ENCODE results near the gene SYT17.

The SYT17 gene

GRCh38 chr16:19219836-19220235 is 51.8 kb downstream of the SYT17 start:
- TF ChIP-seq YY1 (IDR thresholded peaks at IDR 0.05; ENCODE audit: low read depth) = no peak

DNA sequence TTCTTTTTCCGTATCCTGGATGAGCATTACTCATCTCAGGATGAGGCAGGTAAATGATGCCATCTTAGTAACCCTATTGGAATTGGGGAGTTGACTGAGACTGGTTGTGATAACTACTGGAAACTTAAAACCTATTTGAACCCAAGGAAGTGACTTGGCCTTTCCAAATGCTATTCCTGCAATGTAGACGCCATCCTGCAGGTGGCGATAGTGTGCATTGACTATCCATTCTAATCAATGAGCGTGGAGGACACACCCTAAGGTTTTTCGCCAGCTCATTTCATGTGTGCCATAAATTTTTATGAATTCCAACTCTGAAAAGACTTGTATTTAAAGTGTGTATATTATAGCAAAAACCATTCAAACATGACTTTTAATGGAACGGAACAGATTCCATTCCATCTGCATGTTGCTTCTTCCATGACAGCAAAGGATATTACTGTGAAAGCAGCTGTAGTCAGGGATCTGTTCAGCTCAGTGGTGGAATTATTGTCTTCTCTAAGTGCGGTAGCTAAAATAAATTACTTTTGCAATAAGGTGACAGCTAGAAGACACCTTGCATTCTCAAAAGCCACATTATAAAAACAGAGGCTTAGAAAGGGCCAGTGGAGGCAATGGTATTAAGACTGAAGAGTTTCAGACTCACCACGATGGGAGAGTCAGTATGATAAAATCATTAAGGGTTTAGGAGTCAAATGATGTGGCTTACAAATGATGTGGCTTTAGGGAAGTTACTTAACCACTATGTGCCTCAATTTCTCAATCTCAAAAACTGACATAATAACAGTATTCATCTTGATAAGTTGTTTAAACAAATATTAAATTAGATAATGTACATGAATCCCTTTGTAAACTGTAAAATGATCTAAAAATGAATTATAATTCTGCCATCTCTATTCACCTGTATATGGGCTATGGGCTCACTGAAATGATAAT is 55.5 kb downstream of the SYT17 start:
- TF ChIP-seq RAD21 (IDR thresholded peaks at IDR 0.05; ENCODE audit: low read depth) (peak; percentile 59), EP300 (IDR thresholded peaks at IDR 0.05; ENCODE audit: borderline replicate concordance) (no peak)

DNA sequence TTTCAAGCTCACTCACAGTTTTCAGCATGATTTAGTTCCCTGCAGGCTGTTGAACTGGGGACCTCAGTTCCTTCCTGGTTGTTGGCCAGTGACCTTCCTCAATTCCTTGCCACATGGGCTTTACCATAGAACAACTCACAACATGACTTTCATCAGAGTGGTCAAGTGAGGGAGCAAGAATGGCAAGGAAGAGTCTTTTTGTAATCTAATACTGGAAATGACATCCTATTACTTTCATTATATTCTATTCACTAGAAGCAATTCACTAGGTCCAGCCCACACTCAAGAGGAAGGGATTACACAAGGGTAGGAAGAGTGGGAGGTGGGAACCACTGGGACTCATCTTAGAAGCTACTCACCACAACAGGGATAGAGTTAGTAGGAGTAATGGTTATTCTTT is 57.6 kb downstream of the SYT17 start:
- no peak for TF ChIP-seq NFIC (IDR thresholded peaks at IDR 0.05)
- no peak for TF ChIP-seq CREB1 (IDR thresholded peaks at IDR 0.05; ENCODE audit: low read depth)
- TF ChIP-seq, protein P1, sequence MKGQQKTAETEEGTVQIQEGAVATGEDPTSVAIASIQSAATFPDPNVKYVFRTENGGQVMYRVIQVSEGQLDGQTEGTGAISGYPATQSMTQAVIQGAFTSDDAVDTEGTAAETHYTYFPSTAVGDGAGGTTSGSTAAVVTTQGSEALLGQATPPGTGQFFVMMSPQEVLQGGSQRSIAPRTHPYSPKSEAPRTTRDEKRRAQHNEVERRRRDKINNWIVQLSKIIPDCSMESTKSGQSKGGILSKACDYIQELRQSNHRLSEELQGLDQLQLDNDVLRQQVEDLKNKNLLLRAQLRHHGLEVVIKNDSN (IDR thresholded peaks at IDR 0.05) = no peak
- TF ChIP-seq FOXM1 (IDR thresholded peaks at IDR 0.05; ENCODE audit: borderline replicate concordance, low read depth) = no peak
- TF ChIP-seq EGR1 (IDR thresholded peaks at IDR 0.05) = no peak
- TF ChIP-seq, protein P2, sequence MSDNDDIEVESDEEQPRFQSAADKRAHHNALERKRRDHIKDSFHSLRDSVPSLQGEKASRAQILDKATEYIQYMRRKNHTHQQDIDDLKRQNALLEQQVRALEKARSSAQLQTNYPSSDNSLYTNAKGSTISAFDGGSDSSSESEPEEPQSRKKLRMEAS (IDR thresholded peaks at IDR 0.05) = no peak
- TF ChIP-seq YY1 (IDR thresholded peaks at IDR 0.05; ENCODE audit: low read depth) = no peak
- no peak for TF ChIP-seq TEAD4 (IDR thresholded peaks at IDR 0.05)
- TF ChIP-seq CEBPB (IDR thresholded peaks at IDR 0.05) = no peak
- TF ChIP-seq TCF12 (IDR thresholded peaks at IDR 0.05; ENCODE audit: low read depth) = no peak
- no peak for TF ChIP-seq ZBTB7A (IDR thresholded peaks at IDR 0.05; ENCODE audit: low read depth)
- no peak for TF ChIP-seq RAD21 (IDR thresholded peaks at IDR 0.05; ENCODE audit: low read depth)
- TF ChIP-seq EP300 (IDR thresholded peaks at IDR 0.05; ENCODE audit: borderline replicate concordance) = no peak
- TF ChIP-seq REST (IDR thresholded peaks at IDR 0.05; ENCODE audit: low read depth) = no peak
- TF ChIP-seq TAF1 (IDR thresholded peaks at IDR 0.05; ENCODE audit: low read depth) = no peak

- TF ChIP-seq NFIC (IDR thresholded peaks at IDR 0.05) = no peak
- TF ChIP-seq TEAD4 (IDR thresholded peaks at IDR 0.05) = peak; percentile 79
- no peak for TF ChIP-seq EP300 (IDR thresholded peaks at IDR 0.05; ENCODE audit: borderline replicate concordance)
- TF ChIP-seq YY1 (IDR thresholded peaks at IDR 0.05; ENCODE audit: low read depth) = no peak
- TF ChIP-seq, protein P1 (IDR thresholded peaks at IDR 0.05) = no peak
Measured at GRCh38 chr16:19227643-19228042, 59.6 kb downstream of the SYT17 start.

DNA sequence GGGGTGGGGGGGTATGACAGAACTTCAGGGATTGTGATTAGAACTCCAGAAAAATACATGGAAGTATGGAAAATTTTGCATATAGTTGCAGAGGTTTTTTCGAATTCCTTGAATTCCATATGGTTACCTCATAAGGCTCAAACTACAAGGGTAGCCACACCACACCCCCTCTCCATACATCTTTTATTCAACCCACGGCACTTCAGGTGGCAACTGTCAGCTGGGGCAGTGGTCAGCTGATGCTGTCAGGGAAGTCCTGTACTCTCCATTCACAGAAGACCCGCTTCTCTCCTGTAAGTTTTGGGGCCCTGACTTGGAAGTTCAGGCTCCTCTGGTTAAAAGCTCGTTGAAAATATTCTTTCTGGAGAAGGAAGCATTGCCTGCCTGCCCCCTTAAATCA is 60.0 kb downstream of the SYT17 start:
- TF ChIP-seq, protein P1 (IDR thresholded peaks at IDR 0.05) = peak; percentile 87
- TF ChIP-seq, protein P2 (IDR thresholded peaks at IDR 0.05) = no peak
- TF ChIP-seq CEBPB (IDR thresholded peaks at IDR 0.05) (peak; percentile 22; the same call in 1 of the 2 replicates), RAD21 (IDR thresholded peaks at IDR 0.05; ENCODE audit: low read depth) (no peak), TEAD4 (IDR thresholded peaks at IDR 0.05) (peak; percentile 47; the same call in 1 of the 2 replicates)

DNA sequence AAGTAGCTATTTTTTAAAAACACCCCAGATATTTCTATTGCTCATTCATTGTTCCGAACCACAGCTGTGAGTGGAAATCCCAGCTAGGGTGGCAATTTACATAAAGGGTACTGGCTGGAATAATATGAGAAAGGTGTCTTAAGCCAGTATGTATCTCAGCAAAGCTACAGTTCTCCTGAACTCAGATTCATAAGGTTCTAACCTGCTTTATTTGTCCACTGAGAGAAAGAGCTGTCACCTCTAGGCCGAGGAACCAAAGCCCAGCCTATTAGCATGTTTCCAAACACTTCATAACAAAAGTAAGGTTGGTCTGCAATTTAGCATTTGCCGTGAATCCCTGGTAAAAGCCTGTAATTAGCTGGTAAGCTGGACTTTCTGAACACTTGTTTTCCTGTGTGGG is 60.5 kb downstream of the SYT17 start:
- TF ChIP-seq TAF1 (IDR thresholded peaks at IDR 0.05; ENCODE audit: low read depth) (no peak), TCF12 (IDR thresholded peaks at IDR 0.05; ENCODE audit: low read depth) (no peak), EGR1 (IDR thresholded peaks at IDR 0.05) (no peak), RAD21 (IDR thresholded peaks at IDR 0.05; ENCODE audit: low read depth) (no peak), REST (IDR thresholded peaks at IDR 0.05; ENCODE audit: low read depth) (no peak), YY1 (IDR thresholded peaks at IDR 0.05; ENCODE audit: low read depth) (no peak), CEBPB (IDR thresholded peaks at IDR 0.05) (no peak), FOXM1 (IDR thresholded peaks at IDR 0.05; ENCODE audit: borderline replicate concordance, low read depth) (no peak), ZBTB7A (IDR thresholded peaks at IDR 0.05; ENCODE audit: low read depth) (no peak), EP300 (IDR thresholded peaks at IDR 0.05; ENCODE audit: borderline replicate concordance) (no peak), NFIC (IDR thresholded peaks at IDR 0.05) (no peak), CREB1 (IDR thresholded peaks at IDR 0.05; ENCODE audit: low read depth) (no peak), TEAD4 (IDR thresholded peaks at IDR 0.05) (no peak)
- TF ChIP-seq, protein P1 (IDR thresholded peaks at IDR 0.05) = no peak
- TF ChIP-seq, protein P2 (IDR thresholded peaks at IDR 0.05) = no peak
